Measurements from ENCODE around the gene DUSP5. TPM values are rescaled to one million over a fixed set of nuclear protein-coding genes. Genes with fewer than 3 reads are reported as not detected.
"Not testable (repeated sequence)": the region's sequence is repeated elsewhere in the genome, so short reads cannot be mapped to it uniquely, and the experiment has no call there.

The DUSP5 gene
- total and polyA plus RNA-seq, 2 of the 4 experiments (the other 2 are of a cell fraction), result 42.1 to 48.1 TPM

DNA sequence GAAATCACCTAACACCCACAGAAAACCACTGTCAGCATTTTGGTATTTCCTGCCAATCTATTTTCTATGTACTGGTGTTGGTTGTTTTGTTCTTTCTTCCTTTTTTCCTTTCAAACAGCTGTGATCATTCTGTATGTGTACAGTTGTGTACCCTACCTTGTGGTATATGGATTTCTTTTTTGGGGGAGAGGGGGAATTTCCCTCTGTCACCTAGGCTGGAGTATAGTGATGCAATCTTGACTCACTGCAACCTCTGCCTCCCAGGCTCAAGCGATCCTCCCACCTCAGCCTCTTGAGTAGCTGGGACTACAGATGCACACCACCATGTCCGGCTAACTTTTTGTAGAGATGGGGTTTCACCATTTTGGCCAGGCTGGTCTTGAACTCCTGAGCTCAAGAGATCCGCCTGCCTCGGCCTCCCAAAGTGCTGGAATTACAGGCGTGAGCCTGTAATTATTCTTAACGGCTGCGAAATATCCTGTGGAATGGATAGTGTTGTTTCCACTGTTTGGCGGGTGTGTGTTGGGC lies 31.4 kb downstream of the DUSP5 start:
- H3K23ac ChIP-seq (ENCODE audit: low read depth, low read length); ATAC-seq (ENCODE audit: low read depth); H2BK15ac ChIP-seq (ENCODE audit: low read depth, low read length); H4K20me1 ChIP-seq (ENCODE audit: insufficient read depth, low read length); H3K27ac ChIP-seq (ENCODE audit: insufficient read depth, low read length); H2BK20ac ChIP-seq (ENCODE audit: low read depth, low read length); H3K36me3 ChIP-seq (ENCODE audit: control insufficient read depth, insufficient read depth, low read length); H2AFZ ChIP-seq (replicated peaks; ENCODE audit: low read length, poor library complexity); H3K4me2 ChIP-seq (ENCODE audit: low read depth, low read length); H2AK9ac ChIP-seq (replicated peaks; ENCODE audit: low read depth, low read length, poor library complexity); H4K5ac ChIP-seq (ENCODE audit: low read depth, low read length); H3K9ac ChIP-seq (ENCODE audit: low read depth, low read length); in situ Hi-C loops (cut with MboI; ENCODE audit: low sequenced_read_pairs); H2BK5ac ChIP-seq (ENCODE audit: low read depth, low read length, poor library complexity, severe bottlenecking); POLR2A ChIA-PET (ENCODE audit: unreplicated experiment); intact Hi-C loops (cut with micrococcal nuclease); H3K56ac ChIP-seq (ENCODE audit: extremely low read depth, insufficient read depth, low read length); H3K18ac ChIP-seq (ENCODE audit: low read depth, low read length); BruUV-seq (replicated peaks); DNase-seq; CTCF ChIA-PET; H3K4me3 ChIP-seq (ENCODE audit: insufficient read depth, low read depth, low read length); H3K27me3 ChIP-seq (ENCODE audit: control insufficient read depth, insufficient read depth, low read length); dilution Hi-C loops (cut with HindIII; ENCODE audit: low sequenced_read_pairs, unreplicated experiment); H4K91ac ChIP-seq (ENCODE audit: insufficient read depth, low read depth, low read length); H3K9me3 ChIP-seq (ENCODE audit: control insufficient read depth, insufficient read depth, low read length): not testable (repeated sequence)
- H3K4ac ChIP-seq (ENCODE audit: low read depth, low read length), result 0 out of 2 replicates have a peak overlapping the region, but pooled peaks have one; percentile 9
- peaks cover 37% of the 10 kb centered on the region for H3K9me1 ChIP-seq (ENCODE audit: insufficient read depth, low read length)
- peak overlapping the region; percentile 35; the same call in 1 of the 2 replicates for H2BK120ac ChIP-seq (ENCODE audit: low read depth, low read length)
- TF ChIP-seq MAFK (IDR thresholded peaks at IDR 0.05; ENCODE audit: low read depth, low read length), result peak; percentile 95
- peak; percentile 78 for TF ChIP-seq CEBPB (IDR thresholded peaks at IDR 0.05; ENCODE audit: low read depth, low read length)
- peak; percentile 37 for TF ChIP-seq POLR2A (IDR thresholded peaks at IDR 0.05; ENCODE audit: low read depth, low read length)
- peaks cover 17% of the 10 kb centered on the region for H3K4me1 ChIP-seq (ENCODE audit: control insufficient read depth, insufficient read depth, low read length)
- peak overlapping the region; percentile 20 for H2AK5ac ChIP-seq (ENCODE audit: low read depth, low read length)
- peak overlapping the region in 1 of 2 experiments; percentile 66; a peak in 1 of 4 replicates for H4K8ac ChIP-seq (ENCODE audit: low read depth in 2 of 2, low read length in 2 of 2)
- 0 out of 2 replicates have a peak overlapping the region, but pooled peaks have one; percentile 20 for H3K14ac ChIP-seq (replicated peaks; ENCODE audit: low read depth, low read length)
- peaks cover 0 to 27% of the 10 kb centered on the region in 2 experiments; a peak in 2 of 4 replicates for H3K79me1 ChIP-seq (ENCODE audit: low read depth in 1 of 2, low read length in 2 of 2)
- WGBS, 2 experiments (ENCODE audit: extremely low coverage in 2 of 2, insufficient read length in 1 of 2), result 96% methylated on average over 4 of the region's 8 CpGs; no CpG with 5 or more reads in 1 of the 2 experiments
